NCI-H187 treated with DMSO at 0.1 percent for 48 hours (cell line): ENCODE results near the gene EBI3.
"Not testable (repeated sequence)": the region's sequence is repeated elsewhere in the genome, so short reads cannot be mapped to it uniquely, and the experiment has no call there.

Source experiments
- DNase-seq: peaks from one replicate; lab custom pipeline; 2025; lab: John Stamatoyannopoulos, UW

The EBI3 gene

GRCh38 chr19:4278419-4279266 lies 49.3 kb downstream of the EBI3 start, which contains the start of gene SHD:
TSS of gene SHD (plus strand) at chr19:4279266. CDS start at chr19:4280064, 798 bp downstream.
- no peak for DNase-seq

GRCh38 chr19:4279267-4279529 lies 49.9 kb downstream of the EBI3 start:
- no peak for DNase-seq

- no peak for DNase-seq
These were observed 50.5 kb downstream of the EBI3 start for GRCh38 chr19:4279530-4280422.

- no peak for DNase-seq
These were observed 55.0 kb downstream of the EBI3 start for GRCh38 chr19:4284176-4284958.

GRCh38 chr19:4284974-4285373 lies 55.7 kb downstream of the EBI3 start:
- no peak for DNase-seq

- DNase-seq: not testable (repeated sequence)
These were observed 56.8 kb downstream of the EBI3 start for GRCh38 chr19:4286141-4286540.
